IMR-90 (cell line): Measurements from ENCODE around the gene FBXO31. TPM values are rescaled to one million over a fixed set of nuclear protein-coding genes. Genes with fewer than 3 reads are reported as not detected.
"Not testable (repeated sequence)": the region's sequence is repeated elsewhere in the genome, so short reads cannot be mapped to it uniquely, and the experiment has no call there.

ENCODE experiments used
- ATAC-seq: fragments of 200-7000 bp; cut with Tn5 transposase; 2 replicates; pipeline ENCODE4 v1.9.1; 2020; ENCODE audit warnings: low read depth, mild to moderate bottlenecking, moderate library complexity
- BruUV-seq: library from RNA; stranded (reverse); fragments of 400-500 nt; replicated peaks from 2 replicates; lab custom pipeline; 2021; lab: Mats Ljungman, UMichigan
- CTCF ChIA-PET: fragments of 300-600 bp; formaldehyde crosslinking; extraction: SDS; loops from one replicate; lab custom pipeline; 2021; ENCODE audit warnings: antibody characterized with exemption; lab: Yijun Ruan, JAX
- POLR2A ChIA-PET: fragments of 300-600 bp; sonication (Branson Sonifier 250); formaldehyde crosslinking; loops from one replicate; lab custom pipeline; 2022; ENCODE audit warnings: antibody characterized with exemption; ENCODE audit not compliant: unreplicated experiment; lab: Charles Lee
- DNase-seq: peaks from one replicate; pipeline ENCODE4 v3.0.0; 2013
- H2AFZ ChIP-seq: replicated peaks from 2 replicates; pipeline ENCODE3; 2013; ENCODE audit warnings: low read length, mild to moderate bottlenecking; ENCODE audit not compliant: poor library complexity
- H2AK5ac ChIP-seq: 2 replicates; pipeline ENCODE4 v1.6.1; 2013; ENCODE audit warnings: low read depth, low read length, inconsistent platforms
- H2AK9ac ChIP-seq: replicated peaks from 2 replicates; pipeline ENCODE3; 2013; ENCODE audit warnings: mild to moderate bottlenecking, low read depth, low read length, moderate library complexity; ENCODE audit not compliant: poor library complexity
- H2BK120ac ChIP-seq: 2 replicates; pipeline ENCODE4 v1.6.1; 2013; ENCODE audit warnings: low read depth, low read length, inconsistent platforms
- H2BK15ac ChIP-seq: 3 replicates; pipeline ENCODE4 v1.6.1; 2013; ENCODE audit warnings: low read depth, low read length, inconsistent platforms
- H2BK20ac ChIP-seq: 2 replicates; pipeline ENCODE4 v1.6.1; 2013; ENCODE audit warnings: low read depth, mild to moderate bottlenecking, inconsistent platforms, low read length, moderate library complexity
- H2BK5ac ChIP-seq: 2 replicates; pipeline ENCODE4 v1.6.1; 2013; ENCODE audit warnings: mild to moderate bottlenecking, low read depth, low read length, inconsistent platforms; ENCODE audit not compliant: poor library complexity, severe bottlenecking
- H3K14ac ChIP-seq: replicated peaks from 2 replicates; pipeline ENCODE4 v1.6.1; 2013; ENCODE audit warnings: low read depth, low read length, inconsistent platforms
- H3K18ac ChIP-seq: 2 replicates; pipeline ENCODE4 v1.6.1; 2013; ENCODE audit warnings: low read depth, low read length, control low read depth
- H3K23ac ChIP-seq: 2 replicates; pipeline ENCODE4 v1.6.1; 2013; ENCODE audit warnings: low read depth, low read length, inconsistent platforms
- H3K27ac ChIP-seq: 2 replicates; pipeline ENCODE4 v1.5.1; 2013; ENCODE audit warnings: mild to moderate bottlenecking, control low read depth, low read length; ENCODE audit not compliant: insufficient read depth
- H3K27me3 ChIP-seq: 2 replicates; pipeline ENCODE4 v1.6.1; 2013; ENCODE audit warnings: low read length; ENCODE audit not compliant: control insufficient read depth, insufficient read depth
- H3K36me3 ChIP-seq: 2 replicates; pipeline ENCODE4 v1.6.1; 2013; ENCODE audit warnings: low read length, mixed read lengths; ENCODE audit not compliant: control insufficient read depth, insufficient read depth
- H3K4ac ChIP-seq: 2 replicates; pipeline ENCODE4 v1.6.1; 2013; ENCODE audit warnings: low read depth, low read length, inconsistent platforms
- H3K4me1 ChIP-seq: 2 replicates; pipeline ENCODE4 v1.6.1; 2013; ENCODE audit warnings: low read length, mixed read lengths; ENCODE audit not compliant: control insufficient read depth, insufficient read depth
- H3K4me2 ChIP-seq: 2 replicates; pipeline ENCODE4 v1.6.1; 2013; ENCODE audit warnings: low read depth, mild to moderate bottlenecking, control low read depth, low read length, moderate library complexity
- H3K4me3 ChIP-seq: 2 replicates; pipeline ENCODE4 v1.5.1; 2013; ENCODE audit warnings: low read depth, mild to moderate bottlenecking, control low read depth, low read length, moderate library complexity; ENCODE audit not compliant: insufficient read depth
- H3K56ac ChIP-seq: 2 replicates; pipeline ENCODE4 v1.6.1; 2013; ENCODE audit warnings: low read length, inconsistent platforms; ENCODE audit not compliant: insufficient read depth; ENCODE audit errors: extremely low read depth
- H3K79me1 ChIP-seq, 2 experiments: 2 replicates each; pipeline ENCODE4 v1.6.1; 2013; ENCODE audit warnings: low read length in 2 of 2, inconsistent platforms in 1 of 2, low read depth in 1 of 2
- H3K9ac ChIP-seq: 2 replicates; pipeline ENCODE4 v1.6.1; 2013; ENCODE audit warnings: low read depth, low read length, control low read depth
- H3K9me1 ChIP-seq: 2 replicates; pipeline ENCODE4 v1.6.1; 2013; ENCODE audit warnings: low read length, inconsistent platforms; ENCODE audit not compliant: insufficient read depth
- H3K9me3 ChIP-seq: 2 replicates; pipeline ENCODE4 v1.6.1; 2013; ENCODE audit warnings: low read length; ENCODE audit not compliant: control insufficient read depth, insufficient read depth
- H4K20me1 ChIP-seq: 2 replicates; pipeline ENCODE4 v1.6.1; 2013; ENCODE audit warnings: low read length, inconsistent platforms; ENCODE audit not compliant: insufficient read depth
- H4K5ac ChIP-seq: 2 replicates; pipeline ENCODE4 v1.6.1; 2013; ENCODE audit warnings: mild to moderate bottlenecking, low read depth, low read length, control low read depth
- H4K8ac ChIP-seq, 2 experiments: 2 replicates each; pipeline ENCODE4 v1.6.1; 2013; ENCODE audit warnings: low read depth in 2 of 2, low read length in 2 of 2, control low read depth in 1 of 2, inconsistent platforms in 1 of 2
- H4K91ac ChIP-seq: 2 replicates; pipeline ENCODE4 v1.6.1; 2013; ENCODE audit warnings: low read depth, low read length, inconsistent platforms; ENCODE audit not compliant: insufficient read depth
- SMC3 ChIP-seq: fragments of 150-350 bp; IDR thresholded peaks from 2 replicates; pipeline ENCODE4 v1.6.1; 2016; ENCODE audit warnings: low read depth, mild to moderate bottlenecking, antibody characterized with exemption, low read length, moderate library complexity
- WGBS, 2 experiments: methylation state at CpG; one replicate each; pipeline versions ENCODE4 v1.1.5 to v1.1.7; 2013; ENCODE audit warnings: missing lambda C conversion rate in 2 of 2; ENCODE audit not compliant: insufficient read length in 1 of 2; ENCODE audit errors: extremely low coverage in 2 of 2; 5-methylcytosine and 5-hydroxymethylcytosine counted together
- dilution Hi-C: fragments of 300-500 bp; cut with HindIII; formaldehyde crosslinking; loops from one replicate; pipeline ENCODE4 v1.14.3; 2018; ENCODE audit warnings: low sequenced_read_pairs; ENCODE audit not compliant: unreplicated experiment
- in situ Hi-C: fragments of 300-500 bp; cut with MboI; formaldehyde crosslinking; loops from 3 replicates; pipeline ENCODE4 v1.14.3; 2019; ENCODE audit warnings: low sequenced_read_pairs, inconsistent platforms, mixed read lengths
- intact Hi-C: fragments of 100-400 bp; cut with micrococcal nuclease; formaldehyde crosslinking; loops from 2 replicates; pipeline ENCODE4 v1.10.0; 2022
- polyA plus RNA-seq, 3 experiments: library from polyadenylated mRNA; depleted of rRNA; stranded (reverse); fragments of >200 nt; gene quantifications; 2 replicates each; pipeline ENCODE4 v1.2.3, GENCODE V29; 2012; ENCODE audit warnings: low replicate concordance in 1 of 3
- total RNA-seq: library from RNA; depleted of rRNA; stranded (reverse); fragments of >200 nt; gene quantifications from 2 replicates; pipeline ENCODE4 v1.2.3, GENCODE V29; 2012

The FBXO31 gene
- total and polyA plus RNA-seq, 2 of the 4 experiments (the other 2 are of a cell fraction): 10.4 to 16.9 TPM

DNA sequence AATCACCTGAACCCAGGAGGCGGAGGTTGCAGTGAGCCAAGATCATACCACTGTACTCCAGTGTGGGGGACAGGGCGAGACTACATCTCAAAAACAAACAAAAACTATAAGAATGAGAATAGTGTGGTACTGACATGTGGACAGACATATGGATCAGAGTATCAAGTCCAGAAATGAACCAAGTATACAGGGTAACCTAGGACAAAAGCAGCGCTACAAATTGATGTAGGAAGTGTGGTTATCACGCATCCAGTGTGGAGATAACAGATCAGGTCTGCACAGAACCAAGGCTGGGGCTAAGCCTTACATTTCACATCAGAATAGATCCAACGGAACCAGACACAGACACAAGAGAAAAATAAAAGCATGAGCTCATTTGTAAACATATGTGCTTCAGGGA is 43.4 kb downstream of the FBXO31 start:
- Histone ChIP-seq H3K79me1 (peaks cover 3 to 38% of the 10 kb centered on the region in 2 experiments; a peak in 3 of 4 replicates), H4K91ac (no peak overlapping the region), H2AK5ac (no peak overlapping the region), H3K4ac (no peak overlapping the region), H3K4me3 (no peak overlapping the region), H4K8ac (no peak overlapping the region), H2BK120ac (no peak overlapping the region), H2AK9ac (no peak overlapping the region), H4K20me1 (peaks cover 9% of the 10 kb centered on the region; the same call in 1 of the 2 replicates), H3K36me3 (peaks cover 32% of the 10 kb centered on the region), H3K56ac (no peak overlapping the region), H2BK20ac (no peak overlapping the region), H3K18ac (no peak overlapping the region), H3K27ac (no peak overlapping the region), H3K4me1 (no peaks in the 10 kb centered on the region), H3K27me3 (no peaks in the 10 kb centered on the region), H3K9ac (no peak overlapping the region), H2BK15ac (no peak overlapping the region), H3K4me2 (no peak overlapping the region), H3K14ac (no peak overlapping the region), H4K5ac (no peak overlapping the region), H3K9me1 (peaks cover 3% of the 10 kb centered on the region; the same call in 1 of the 2 replicates), H3K9me3 (no peaks in the 10 kb centered on the region), H2AFZ (no peak overlapping the region), H3K23ac (no peak overlapping the region), H2BK5ac (no peak overlapping the region)
- no CpG with 5 or more reads among the region's 5 CpGs for WGBS, 2 experiments
- ChIA-PET POLR2A (interaction anchor here (0.7 kb wide), 1 partner anchor 964 kb away, joined by 3 read pairs; no protein-coding TSS in a partner anchor), CTCF (no interaction called here)
- ATAC-seq (no peak), DNase-seq (no peak)
- no peak for TF ChIP-seq SMC3
- BruUV-seq: no TSS peak
- in situ Hi-C loops (no loop called here), intact Hi-C loops (no loop called here), dilution Hi-C loops (no loop called here)

DNA sequence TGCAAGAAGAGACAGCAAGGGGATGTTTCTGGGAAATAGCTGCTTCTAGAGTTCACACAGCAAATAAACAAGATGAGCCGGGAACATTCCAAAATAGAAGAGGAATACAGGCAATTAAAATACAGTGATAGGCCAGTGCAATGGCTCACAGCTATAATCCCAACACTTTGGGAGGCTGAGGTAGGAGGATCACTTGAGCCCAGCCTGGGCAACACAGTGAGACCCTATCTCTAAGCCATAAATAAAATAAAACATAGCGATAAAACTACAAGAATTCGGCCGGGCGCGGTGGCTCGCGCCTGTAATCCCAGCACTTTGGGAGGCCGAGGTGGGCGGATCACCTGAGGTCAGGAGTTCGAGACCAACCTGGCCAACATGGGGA is 43.9 kb downstream of the FBXO31 start:
- H3K9me3 ChIP-seq, H4K91ac ChIP-seq, H2BK20ac ChIP-seq, intact Hi-C loops, CTCF ChIA-PET, H3K27me3 ChIP-seq, in situ Hi-C loops, H3K9ac ChIP-seq, H4K8ac ChIP-seq, H2AFZ ChIP-seq, H3K56ac ChIP-seq, DNase-seq, H4K5ac ChIP-seq, H3K18ac ChIP-seq, H2BK15ac ChIP-seq, H2AK5ac ChIP-seq, H3K14ac ChIP-seq, H2BK5ac ChIP-seq, BruUV-seq, dilution Hi-C loops, H3K27ac ChIP-seq, H3K4me1 ChIP-seq, H4K20me1 ChIP-seq, H2AK9ac ChIP-seq, ATAC-seq, H3K23ac ChIP-seq, H2BK120ac ChIP-seq, H3K4me3 ChIP-seq, H3K4ac ChIP-seq, H3K9me1 ChIP-seq, H3K4me2 ChIP-seq: not testable (repeated sequence)
- peaks cover 36% of the 10 kb centered on the region for H3K36me3 ChIP-seq
- POLR2A ChIA-PET: interaction anchor here (0.7 kb wide), 1 partner anchor 965 kb away, joined by 3 read pairs; no protein-coding TSS in a partner anchor
- WGBS, 2 experiments: 93% methylated on average over 10 of the region's 11 CpGs; no CpG with 5 or more reads in 1 of the 2 experiments
- peaks cover 3 to 38% of the 10 kb centered on the region in 2 experiments; a peak in 3 of 4 replicates for H3K79me1 ChIP-seq
